ENCODE data around the gene GPR37. TPM values are rescaled to one million over a fixed set of nuclear protein-coding genes. Genes with fewer than 3 reads are reported as not detected.

Gene GPR37
- total RNA-seq, 1 experiment from 2014 or later: 1.6 TPM

DNA sequence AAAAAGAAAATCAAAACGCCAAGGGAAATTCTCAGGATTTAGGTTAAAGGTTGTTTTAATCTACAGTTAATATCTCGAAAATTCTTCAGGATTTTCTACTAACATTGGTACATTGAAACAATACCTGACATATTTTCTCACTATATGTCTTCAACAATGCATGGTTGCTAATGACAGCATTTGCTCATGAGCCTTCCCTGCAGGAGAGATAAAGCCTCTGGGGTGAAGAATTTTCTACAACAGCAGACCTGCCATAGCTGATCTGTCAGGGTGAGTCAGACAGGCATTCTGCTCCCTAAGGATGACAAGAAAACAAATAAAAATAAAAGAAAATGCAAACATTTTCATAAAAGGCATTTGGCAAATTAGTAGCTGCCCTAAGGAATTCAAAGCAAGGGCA lies 11.7 kb upstream of the GPR37 start:
- Histone ChIP-seq H2BK12ac (ENCODE audit: insufficient read length, low read depth, low read length) (no peak overlapping the region), H3K56ac (ENCODE audit: insufficient read length, low read depth, low read length) (no peak overlapping the region), H3K23me2 (ENCODE audit: insufficient read length, low read depth, low read length, poor library complexity, severe bottlenecking) (no peaks in the 10 kb centered on the region), H3K18ac (ENCODE audit: insufficient read length, low read depth, low read length) (no peak overlapping the region), H4K8ac (replicated peaks; ENCODE audit: insufficient read length, low read depth, low read length) (no peak overlapping the region), H2BK15ac (ENCODE audit: low read depth, low read length) (no peak overlapping the region), H2BK20ac (ENCODE audit: low read depth, low read length, poor library complexity, severe bottlenecking) (no peak overlapping the region), H3K23ac (ENCODE audit: insufficient read length, low read depth, low read length) (no peak overlapping the region), H4K91ac (ENCODE audit: insufficient read length, low read depth, low read length) (no peak overlapping the region), H2BK5ac (ENCODE audit: insufficient read length, low read length) (no peak overlapping the region), H3K4me1 (ENCODE audit: insufficient read depth, low read length) (no peaks in the 10 kb centered on the region), H3K79me1 (ENCODE audit: insufficient read depth, low read depth, low read length, poor library complexity, severe bottlenecking) (no peaks in the 10 kb centered on the region), H3T11ph (ENCODE audit: low read length) (no peak overlapping the region), H4K20me1 (ENCODE audit: control insufficient read depth, insufficient read depth, insufficient read length) (no peaks in the 10 kb centered on the region), H2AK5ac (ENCODE audit: insufficient read length, low read length) (no peak overlapping the region), H3K27me3 (ENCODE audit: insufficient read depth, low read length) (no peaks in the 10 kb centered on the region), H2AFZ (ENCODE audit: low read length) (no peak overlapping the region), H3K9ac (ENCODE audit: extremely low read depth, insufficient read length, low read length) (no peak overlapping the region), H3K14ac (ENCODE audit: insufficient read depth, low read length) (no peak overlapping the region), H3K4ac (ENCODE audit: low read depth, low read length) (no peak overlapping the region), H3K4me2 (ENCODE audit: insufficient read depth, insufficient read length, low read length) (no peak overlapping the region), H3K79me2 (ENCODE audit: insufficient read depth, low read length) (no peaks in the 10 kb centered on the region), H3K9me3 (ENCODE audit: control insufficient read depth, low read depth, low read length) (no peaks in the 10 kb centered on the region), H4K5ac (ENCODE audit: insufficient read length, low read depth, low read length) (no peak overlapping the region), H3K27ac (ENCODE audit: insufficient read length, low read depth, low read length) (no peak overlapping the region), H2BK120ac (ENCODE audit: low read depth, low read length, poor library complexity, severe bottlenecking) (no peak overlapping the region)
- Mint-ChIP-seq H3K4me3 (no peak overlapping the region), H3K36me3 (ENCODE audit: insufficient read depth in 1 of 3, low read depth in 3 of 3) (no peaks in the 10 kb centered on the region), H3K27ac (no peak overlapping the region), H3K9me3 (no peaks in the 10 kb centered on the region), H3K4me1 (peaks cover under 1 to 6% of the 10 kb centered on the region in 2 experiments), H3K27me3 (ENCODE audit: low read depth) (no peaks in the 10 kb centered on the region)
- no peak for DNase-seq
- TF ChIP-seq, protein P1, sequence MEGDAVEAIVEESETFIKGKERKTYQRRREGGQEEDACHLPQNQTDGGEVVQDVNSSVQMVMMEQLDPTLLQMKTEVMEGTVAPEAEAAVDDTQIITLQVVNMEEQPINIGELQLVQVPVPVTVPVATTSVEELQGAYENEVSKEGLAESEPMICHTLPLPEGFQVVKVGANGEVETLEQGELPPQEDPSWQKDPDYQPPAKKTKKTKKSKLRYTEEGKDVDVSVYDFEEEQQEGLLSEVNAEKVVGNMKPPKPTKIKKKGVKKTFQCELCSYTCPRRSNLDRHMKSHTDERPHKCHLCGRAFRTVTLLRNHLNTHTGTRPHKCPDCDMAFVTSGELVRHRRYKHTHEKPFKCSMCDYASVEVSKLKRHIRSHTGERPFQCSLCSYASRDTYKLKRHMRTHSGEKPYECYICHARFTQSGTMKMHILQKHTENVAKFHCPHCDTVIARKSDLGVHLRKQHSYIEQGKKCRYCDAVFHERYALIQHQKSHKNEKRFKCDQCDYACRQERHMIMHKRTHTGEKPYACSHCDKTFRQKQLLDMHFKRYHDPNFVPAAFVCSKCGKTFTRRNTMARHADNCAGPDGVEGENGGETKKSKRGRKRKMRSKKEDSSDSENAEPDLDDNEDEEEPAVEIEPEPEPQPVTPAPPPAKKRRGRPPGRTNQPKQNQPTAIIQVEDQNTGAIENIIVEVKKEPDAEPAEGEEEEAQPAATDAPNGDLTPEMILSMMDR (conservative IDR thresholded peaks at IDR 0.05): no peak
- no CpG with 5 or more reads among the region's 2 CpGs for WGBS (ENCODE audit: extremely low coverage, insufficient read length, low lambda C conversion rate)

All from H9 (cell line).